GM18511 (cell line): Measurements from ENCODE around the gene KSR1.

Experiments used
- ATAC-seq: cut with Tn5 transposase; IDR thresholded peaks from one replicate; pipeline ENCODE4 v1.9.1; 2021; ENCODE audit warnings: mild to moderate bottlenecking, moderate library complexity; ENCODE audit not compliant: unreplicated experiment

KSR1 gene

DNA sequence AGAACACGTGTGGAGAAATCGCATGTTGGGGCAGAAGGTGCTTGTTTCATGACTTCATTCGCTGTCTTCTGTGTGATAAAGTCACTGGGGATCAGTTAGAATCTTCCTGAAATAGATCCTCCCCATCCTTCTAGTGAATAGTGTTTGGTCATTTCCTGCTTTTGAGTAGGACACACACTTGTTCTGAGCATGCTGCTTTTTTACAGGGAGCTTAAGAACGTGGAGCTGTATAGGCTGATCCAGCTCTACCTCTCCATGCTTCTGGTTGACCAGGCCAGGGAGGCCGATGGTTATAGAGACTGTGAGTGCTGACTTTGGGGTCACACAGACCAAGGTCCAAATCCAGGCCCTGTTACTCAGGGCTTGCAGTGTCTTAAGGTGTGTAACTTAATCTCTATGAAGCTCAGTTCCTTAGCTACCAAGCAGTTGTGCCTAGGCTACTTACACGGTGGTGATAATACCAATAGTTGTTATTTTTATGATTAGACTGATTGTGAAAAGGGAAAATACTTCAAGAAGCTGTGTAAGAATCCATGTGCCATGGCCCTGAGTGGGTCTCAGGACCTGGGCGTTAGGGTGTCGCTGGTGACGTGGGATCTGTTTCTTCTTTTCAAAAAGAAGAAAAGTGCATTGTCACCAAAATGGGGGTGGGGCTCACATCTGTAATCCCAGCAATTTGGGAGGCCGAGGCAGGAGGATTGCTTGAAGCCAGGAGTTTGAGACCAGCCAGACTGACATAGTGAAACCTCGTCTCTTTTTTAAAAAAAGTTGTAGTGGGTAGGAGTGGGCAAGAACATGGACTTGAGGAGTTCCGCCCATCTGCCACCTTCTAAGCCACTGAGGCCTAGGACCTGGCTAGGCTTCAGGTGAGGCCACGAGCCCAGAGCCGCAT lies 110.7 kb downstream of the KSR1 start:
- no peak for ATAC-seq

DNA sequence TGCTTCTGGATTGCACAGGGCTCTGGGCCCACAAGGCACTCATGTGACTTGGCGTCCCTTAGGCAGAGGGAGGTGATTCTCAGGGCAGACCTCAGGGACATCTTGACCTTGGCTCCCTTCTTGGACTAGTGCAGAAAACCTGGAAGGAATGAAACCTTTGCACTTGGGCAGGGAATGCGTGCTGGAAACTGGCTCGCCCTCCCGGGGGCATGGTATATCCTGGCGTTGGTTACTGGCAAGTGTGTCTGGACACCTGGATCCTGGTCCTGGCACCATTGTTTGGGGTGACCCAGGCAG lies 111.3 kb downstream of the KSR1 start:
- no peak for ATAC-seq

GRCh38 chr17:27568216-27568615 lies 112.0 kb downstream of the KSR1 start:
- no peak for ATAC-seq

GRCh38 chr17:27568811-27569210 lies 112.6 kb downstream of the KSR1 start:
- ATAC-seq = no peak

- ATAC-seq = peak; percentile 92
These were observed 113.0 kb downstream of the KSR1 start for GRCh38 chr17:27569257-27569722.

DNA sequence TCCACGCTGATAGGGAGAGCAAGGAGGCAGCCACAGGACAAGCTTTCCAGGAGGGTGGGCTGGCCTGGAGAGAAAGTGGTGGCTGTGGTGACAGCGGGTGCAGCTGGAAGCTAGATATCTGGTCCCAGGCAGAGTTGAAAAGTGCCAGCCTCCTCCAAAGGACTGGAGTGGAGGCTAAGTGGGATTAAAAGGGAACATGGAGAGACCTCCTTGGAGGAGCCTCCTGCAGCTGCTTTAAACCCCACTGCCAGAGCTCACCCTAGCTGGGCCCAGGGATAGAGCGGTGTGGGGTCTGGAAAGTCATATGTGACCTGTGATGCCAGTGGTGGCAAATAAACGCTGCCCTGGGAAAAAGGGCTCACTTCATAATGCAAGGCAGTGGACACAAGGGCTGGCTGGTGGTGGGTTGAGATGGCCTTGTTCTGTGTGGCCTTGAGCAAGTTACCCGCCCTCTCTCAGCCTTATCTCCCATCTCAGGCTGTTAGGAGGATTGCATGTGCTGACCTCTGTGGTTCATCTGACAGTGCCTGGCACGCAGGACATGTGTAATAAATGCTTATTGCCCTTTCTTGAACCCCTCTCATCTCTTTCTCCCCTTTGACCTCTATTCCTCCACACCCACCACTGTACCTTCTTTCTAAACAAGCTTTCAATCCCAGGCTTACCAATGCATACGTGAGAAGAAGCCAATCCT lies 113.8 kb downstream of the KSR1 start:
- no peak for ATAC-seq

DNA sequence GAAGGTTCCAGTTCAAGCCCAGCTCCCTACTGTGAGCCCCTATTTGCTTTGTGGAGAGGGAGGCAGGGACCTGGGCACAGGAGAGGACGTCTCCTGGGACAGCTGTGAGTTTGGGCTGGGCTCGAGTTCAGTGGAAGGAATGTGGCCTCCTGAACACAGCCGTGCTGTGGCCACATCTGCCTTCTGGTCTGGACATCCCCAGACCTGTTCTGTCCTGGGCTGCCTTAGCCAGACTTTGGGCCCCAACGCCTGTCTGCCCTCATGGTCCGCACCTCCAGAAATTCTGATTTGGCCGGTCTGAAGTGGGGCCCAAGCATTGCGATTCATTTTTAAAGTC lies 114.3 kb downstream of the KSR1 start:
- no peak for ATAC-seq

DNA sequence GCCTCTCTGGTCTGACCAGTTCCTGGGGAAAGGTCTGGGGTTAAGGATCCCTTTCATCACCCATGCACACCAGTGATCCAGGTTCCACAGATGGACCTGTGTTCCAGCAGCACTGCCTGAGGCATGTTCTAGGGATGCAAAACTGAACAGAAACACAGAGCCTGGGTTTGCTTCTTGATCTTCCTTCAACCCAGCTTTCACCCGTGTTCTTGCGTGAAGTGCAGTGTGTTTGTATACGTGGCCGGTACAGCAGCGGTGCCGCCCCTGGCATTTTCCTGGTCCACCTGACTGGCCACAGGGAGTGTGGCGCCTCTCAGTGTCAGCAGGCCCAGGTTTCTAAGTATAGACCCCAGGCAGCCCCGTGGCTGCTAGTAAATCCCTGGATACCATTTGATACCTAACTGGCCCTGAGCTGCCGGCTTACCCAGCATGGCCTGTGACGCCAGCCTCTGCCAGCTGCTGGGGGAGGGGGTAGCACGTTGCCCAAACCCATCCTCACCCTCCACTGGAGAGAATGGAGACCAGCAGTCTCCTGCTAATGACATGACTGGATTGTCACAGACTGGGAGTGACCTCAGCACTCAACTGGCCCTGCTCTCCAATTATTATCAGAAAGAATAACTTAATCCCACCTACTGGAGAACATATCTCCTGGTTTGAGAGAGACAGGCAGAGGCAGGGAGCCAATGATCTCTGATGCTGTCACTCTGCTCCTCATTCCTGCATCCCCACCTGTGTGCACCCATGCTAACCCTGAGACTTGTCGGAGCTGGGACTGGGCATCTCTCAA lies 115.5 kb downstream of the KSR1 start:
- ATAC-seq = no peak

DNA sequence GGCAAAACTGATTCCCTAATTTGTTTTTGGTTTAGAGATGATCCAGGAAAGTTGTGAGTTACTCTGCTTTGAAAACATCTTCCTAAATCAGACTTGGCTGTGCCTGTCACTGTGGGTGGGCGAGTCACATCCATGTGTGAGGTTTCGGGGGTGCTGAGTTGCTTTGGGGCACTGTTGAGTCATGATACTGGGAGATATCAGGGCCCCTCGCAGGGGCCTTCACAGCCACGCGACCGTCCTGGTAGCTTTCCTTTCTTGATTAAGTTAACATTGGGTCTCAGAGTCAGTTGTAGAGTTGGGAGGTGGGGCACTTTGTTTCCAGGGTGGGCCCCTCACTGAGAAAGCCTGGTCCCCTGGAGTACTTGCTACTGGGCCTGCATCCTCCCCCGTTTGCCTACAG lies 116.4 kb downstream of the KSR1 start:
- no peak for ATAC-seq

DNA sequence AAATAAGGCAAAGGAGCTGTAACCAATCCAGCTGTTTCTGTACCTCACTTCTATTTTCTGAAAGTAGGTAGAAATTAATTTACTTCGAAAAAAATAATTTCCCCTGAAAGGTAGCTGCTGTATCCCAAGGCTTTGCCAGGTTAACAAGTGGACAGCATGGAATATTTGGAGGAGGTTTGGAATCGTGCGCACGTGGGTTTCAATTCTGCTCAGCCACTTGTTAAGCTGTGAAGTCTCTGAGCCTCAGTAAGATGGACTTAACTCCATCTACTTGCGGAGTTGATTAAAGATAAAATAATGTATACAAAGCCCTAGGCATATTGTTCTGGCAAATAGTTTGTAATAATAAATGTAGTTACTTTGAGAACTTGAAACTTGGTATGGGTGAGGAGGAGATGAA lies 117.3 kb downstream of the KSR1 start:
- no peak for ATAC-seq

GRCh38 chr17:27573971-27574525 lies 117.8 kb downstream of the KSR1 start:
- ATAC-seq = no peak

DNA sequence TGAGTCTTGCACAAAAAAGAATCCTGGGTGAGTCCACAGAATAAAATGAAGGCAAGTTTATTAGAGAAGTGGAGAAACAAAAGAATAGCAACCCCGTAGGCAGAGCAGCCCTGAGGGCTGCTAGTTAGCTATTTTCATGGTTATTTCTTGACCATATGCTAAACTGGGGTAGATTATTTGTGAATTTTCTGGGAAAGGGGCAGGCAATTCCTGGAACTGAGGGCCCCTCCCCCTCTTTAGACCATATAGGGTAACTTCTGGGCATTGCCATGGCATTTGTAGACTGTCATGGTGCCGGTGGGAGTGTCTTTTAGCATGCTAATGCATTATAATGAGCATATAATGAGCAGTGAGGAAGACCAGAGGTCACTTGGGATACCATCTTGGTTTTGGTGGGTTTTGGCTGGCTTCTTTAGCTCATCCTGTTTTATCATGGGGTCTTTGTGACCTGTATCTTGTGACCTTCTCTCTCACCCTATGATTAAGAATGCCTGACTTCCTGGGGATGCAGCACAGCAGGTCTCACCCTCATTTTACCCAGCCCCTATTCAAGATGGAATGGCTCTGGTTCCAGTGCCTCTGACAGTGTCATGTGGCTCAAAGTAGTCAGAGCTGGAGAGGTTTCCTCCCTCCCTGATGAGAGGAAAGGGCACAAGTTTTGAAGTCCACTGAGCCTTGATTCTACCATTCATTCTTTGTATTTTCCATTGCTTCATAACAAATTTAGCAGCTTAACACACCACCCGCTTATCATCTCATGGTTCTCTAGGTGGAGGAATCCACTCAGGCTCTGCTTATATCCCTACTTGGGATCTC lies 119.1 kb downstream of the KSR1 start:
- no peak for ATAC-seq

DNA sequence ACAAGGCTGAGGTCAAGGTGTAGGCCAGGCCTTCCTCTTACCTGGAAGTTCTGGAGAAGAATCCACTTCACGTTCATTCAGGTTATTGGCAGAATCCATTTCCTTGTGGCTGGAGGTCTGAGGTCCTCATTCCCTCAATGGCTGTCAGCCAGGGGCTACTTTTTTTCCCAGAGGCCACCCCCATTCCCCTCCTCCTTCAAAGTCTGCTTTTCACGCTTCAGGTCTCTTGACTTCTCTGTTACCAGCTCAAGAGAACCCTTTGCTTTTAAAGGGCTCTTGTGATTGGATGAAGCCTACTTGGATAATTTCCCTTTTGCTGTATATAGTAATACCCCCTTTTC lies 119.6 kb downstream of the KSR1 start:
- no peak for ATAC-seq

DNA sequence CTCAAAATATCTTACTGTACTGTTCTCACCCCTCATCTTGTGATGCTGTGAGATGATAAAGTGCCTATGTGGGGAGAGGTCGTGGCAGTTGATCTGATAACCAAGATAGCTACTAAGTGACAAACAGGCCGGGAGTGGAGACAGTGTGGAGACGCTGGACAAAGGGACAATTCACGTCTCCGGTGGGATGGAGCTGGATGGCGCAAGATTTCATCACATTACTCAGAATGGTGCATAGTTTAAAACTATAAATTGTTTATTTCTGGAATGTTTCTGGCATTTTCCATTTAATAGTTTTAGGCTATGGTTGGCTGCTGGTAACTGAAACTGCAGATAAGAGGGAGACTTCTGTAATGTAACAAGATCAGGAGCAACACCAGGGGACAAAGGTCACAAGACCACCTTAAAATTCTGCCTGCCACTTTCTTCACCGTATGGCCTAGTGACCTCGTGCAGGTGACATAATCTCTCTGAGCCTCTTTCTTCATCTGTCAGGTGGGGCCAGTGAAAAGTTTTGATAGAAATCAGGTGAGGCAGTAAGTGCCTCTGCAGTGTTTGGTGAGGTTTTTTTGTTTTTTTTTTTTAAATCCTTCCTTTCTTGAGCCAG lies 120.3 kb downstream of the KSR1 start:
- no peak for ATAC-seq

DNA sequence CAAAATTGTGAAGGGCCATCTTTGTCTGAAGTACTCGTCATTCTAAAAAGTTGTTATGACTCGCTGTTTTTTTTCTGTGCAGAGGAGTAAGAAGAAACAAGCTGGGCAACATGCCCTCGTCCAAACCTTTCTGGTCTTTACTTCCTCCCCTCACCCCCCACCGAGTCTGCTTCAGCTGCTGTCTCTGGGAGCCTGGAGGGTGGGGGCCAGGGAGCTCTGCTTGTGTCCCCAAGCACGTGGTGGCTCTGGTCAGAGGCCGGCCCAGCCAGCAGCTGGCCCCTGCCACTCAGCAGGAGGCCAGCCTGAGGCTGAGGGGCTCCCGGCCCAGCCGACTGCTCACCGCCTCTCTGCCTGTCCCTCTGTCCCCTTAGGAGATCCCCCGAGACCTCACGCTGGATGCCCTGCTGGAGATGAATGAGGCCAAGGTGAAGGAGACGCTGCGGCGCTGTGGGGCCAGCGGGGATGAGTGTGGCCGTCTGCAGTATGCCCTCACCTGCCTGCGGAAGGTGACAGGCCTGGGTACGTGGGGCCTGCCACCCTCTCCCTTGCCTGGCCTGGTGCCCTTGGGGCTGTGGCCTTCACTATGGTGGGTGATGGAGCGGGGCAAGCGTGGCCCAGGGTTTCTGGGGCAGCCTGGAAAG lies 121.0 kb downstream of the KSR1 start:
- ATAC-seq = no peak

DNA sequence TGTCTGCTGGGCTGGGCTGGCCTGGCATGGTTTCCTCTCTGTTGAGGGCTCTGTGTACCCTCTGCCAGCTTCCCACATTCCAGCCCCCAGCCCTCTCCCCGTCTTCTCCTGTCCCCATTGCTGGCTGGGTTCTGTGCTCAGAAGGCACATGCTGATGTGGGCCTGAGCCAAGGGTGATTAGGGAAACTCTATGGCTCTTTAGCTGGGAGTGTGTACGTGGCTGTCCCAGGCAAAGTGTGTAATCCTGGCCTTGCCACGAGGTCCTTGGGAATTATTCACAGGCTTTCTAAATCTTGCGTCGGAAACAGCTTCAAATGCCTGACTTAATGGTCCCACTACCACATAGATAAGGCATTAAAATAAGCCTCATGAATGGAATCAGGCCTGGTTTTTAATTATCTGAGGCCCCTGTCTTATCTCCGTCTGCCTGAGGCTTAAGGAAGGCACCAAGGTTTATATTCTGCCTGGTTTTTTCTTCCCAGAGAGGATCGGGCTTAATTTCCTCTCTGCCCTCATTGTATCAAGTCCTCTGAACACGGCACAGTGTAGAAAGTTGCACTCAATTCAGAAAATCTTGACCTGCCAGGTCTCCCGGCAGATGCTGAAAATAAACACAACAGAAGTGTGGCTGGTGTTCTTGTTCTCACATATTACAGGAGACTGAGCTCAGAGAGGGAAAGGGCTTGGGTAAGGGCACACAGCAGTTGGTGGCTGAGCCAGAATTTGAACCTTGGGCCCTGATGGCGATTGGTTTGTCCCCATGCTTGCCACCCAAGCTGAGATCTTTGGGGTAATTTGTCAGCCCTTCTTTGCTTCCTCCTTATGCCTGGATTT lies 121.9 kb downstream of the KSR1 start:
- ATAC-seq = peak; percentile 3

GRCh38 chr17:27578718-27579085 lies 122.5 kb downstream of the KSR1 start:
- ATAC-seq = peak; percentile 87

DNA sequence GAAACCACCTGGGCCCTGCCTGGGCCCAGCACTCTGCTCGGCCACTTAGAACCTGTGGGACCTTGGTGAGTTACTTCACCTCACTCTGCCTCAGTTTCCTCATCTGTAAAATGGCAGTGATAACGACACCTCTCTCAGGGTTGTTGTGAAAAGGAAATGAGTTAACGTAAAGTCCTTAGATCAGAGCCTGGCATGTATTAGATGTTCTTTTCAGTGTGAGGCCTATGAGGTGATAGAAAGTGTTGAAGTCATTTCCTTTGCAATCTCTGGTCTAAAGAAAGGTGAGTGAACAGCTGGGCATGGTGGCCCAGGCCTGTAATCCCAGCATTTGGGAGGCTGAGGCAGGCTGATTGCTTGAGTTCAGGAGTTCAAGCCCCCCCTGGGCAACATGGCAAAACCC lies 123.1 kb downstream of the KSR1 start:
- peak; percentile 34 for ATAC-seq

DNA sequence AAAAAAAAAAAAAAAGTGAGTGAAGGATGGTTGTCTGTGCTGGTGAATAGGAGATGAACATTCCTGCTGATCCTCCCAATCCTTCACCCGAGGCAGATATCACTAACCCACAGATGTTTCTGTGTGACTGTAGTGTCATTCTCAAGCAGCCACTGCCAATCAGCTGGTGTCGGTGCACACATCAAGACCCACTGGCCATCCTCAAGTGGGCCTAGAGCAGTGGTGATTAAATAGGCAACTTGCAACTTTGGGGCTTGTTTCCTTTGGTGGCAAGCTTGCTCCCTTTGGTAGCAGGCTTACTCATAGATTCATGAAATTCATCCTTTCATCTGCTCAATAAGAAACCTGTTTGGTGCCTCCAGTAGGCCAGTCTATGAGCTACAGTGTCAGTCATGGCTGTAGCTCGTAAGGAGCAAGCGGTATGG lies 123.7 kb downstream of the KSR1 start:
- ATAC-seq = no peak
